Measurements from ENCODE around the gene KMT2E. TPM values are rescaled to one million over a fixed set of nuclear protein-coding genes. Genes with fewer than 3 reads are reported as not detected.

The KMT2E gene
- total RNA-seq, 2 donors from 2014 or later, result 83.7 to 102 TPM

- H3K4me1 ChIP-seq (replicated peaks), result peaks cover 6% of the 10 kb centered on the region
- no peaks in the 10 kb centered on the region for H3K27me3 ChIP-seq (replicated peaks; ENCODE audit: insufficient read depth)
Observed at GRCh38 chr7:104993217-104993862, 20.7 kb upstream of the KMT2E start.

GRCh38 chr7:104998040-104998752 is 15.8 kb upstream of the KMT2E start:
- intact Hi-C loops (cut with DNase I), result no loop called here
- Histone ChIP-seq H3K4me1 (replicated peaks) (peaks cover 9% of the 10 kb centered on the region), H3K4me3 (no peak overlapping the region), H3K27me3 (replicated peaks; ENCODE audit: insufficient read depth) (no peaks in the 10 kb centered on the region), H3K36me3 (no peaks in the 10 kb centered on the region), H3K27ac (no peak overlapping the region), H3K9me3 (no peaks in the 10 kb centered on the region)
- TF ChIP-seq CTCF (IDR thresholded peaks at IDR 0.05), result no peak
- TF ChIP-seq POLR2A (IDR thresholded peaks at IDR 0.05), result no peak
- no peak for TF ChIP-seq POLR2AphosphoS5 (IDR thresholded peaks at IDR 0.05)
- DNase-seq (ENCODE audit: low spot score), result no peak
- WGBS, result 89% methylated on average over 3 of the region's 3 CpGs

More at GRCh38 chr7:104993217-104993862, 20.7 kb upstream of the KMT2E start:
- no peak for DNase-seq (ENCODE audit: low spot score)
- intact Hi-C loops (cut with DNase I), result no loop called here
- no peak for TF ChIP-seq POLR2AphosphoS5 (IDR thresholded peaks at IDR 0.05)
- TF ChIP-seq POLR2A (IDR thresholded peaks at IDR 0.05), result no peak
- TF ChIP-seq CTCF (IDR thresholded peaks at IDR 0.05), result no peak
- no peaks in the 10 kb centered on the region for H3K36me3 ChIP-seq
- H3K4me3 ChIP-seq, result no peak overlapping the region
- no peaks in the 10 kb centered on the region for H3K9me3 ChIP-seq
- WGBS, result 65% methylated on average over 2 of the region's 2 CpGs
- no peak overlapping the region for H3K27ac ChIP-seq

GRCh38 chr7:105000200-105000599 is 13.8 kb upstream of the KMT2E start:
- 45% methylated on average over 4 of the region's 4 CpGs for WGBS
- Histone ChIP-seq H3K27me3 (replicated peaks; ENCODE audit: insufficient read depth) (no peaks in the 10 kb centered on the region), H3K27ac (no peak overlapping the region), H3K4me1 (replicated peaks) (peaks cover 9% of the 10 kb centered on the region), H3K9me3 (no peaks in the 10 kb centered on the region), H3K36me3 (no peaks in the 10 kb centered on the region), H3K4me3 (no peak overlapping the region)
- no peak for TF ChIP-seq POLR2A (IDR thresholded peaks at IDR 0.05)
- no peak for TF ChIP-seq CTCF (IDR thresholded peaks at IDR 0.05)
- no peak for TF ChIP-seq POLR2AphosphoS5 (IDR thresholded peaks at IDR 0.05)
- DNase-seq (ENCODE audit: low spot score), result no peak
- intact Hi-C loops (cut with DNase I), result no loop called here

GRCh38 chr7:105000927-105001336 is 13.1 kb upstream of the KMT2E start:
- H3K36me3 ChIP-seq, result no peaks in the 10 kb centered on the region
- TF ChIP-seq CTCF (IDR thresholded peaks at IDR 0.05) (no peak), POLR2AphosphoS5 (IDR thresholded peaks at IDR 0.05) (no peak), POLR2A (IDR thresholded peaks at IDR 0.05) (no peak)
- no peaks in the 10 kb centered on the region for H3K9me3 ChIP-seq
- H3K4me1 ChIP-seq (replicated peaks), result peaks cover 9% of the 10 kb centered on the region
- no peaks in the 10 kb centered on the region for H3K27me3 ChIP-seq (replicated peaks; ENCODE audit: insufficient read depth)
- intact Hi-C loops (cut with DNase I), result no loop called here
- DNase-seq (ENCODE audit: low spot score), result no peak
- no peak overlapping the region for H3K4me3 ChIP-seq
- WGBS, result 89% methylated on average over 18 of the region's 18 CpGs
- no peak overlapping the region for H3K27ac ChIP-seq

All from prostate gland (tissue), 2 donors.